ENCODE data around the gene STOML3. TPM values are rescaled to one million over a fixed set of nuclear protein-coding genes. Genes with fewer than 3 reads are reported as not detected.

Gene STOML3
- total RNA-seq, result not detected in 3 replicates

- DNase-seq (ENCODE audit: low spot score in 2 of 2, unreplicated experiment in 2 of 2), result no peak
- no peak for TF ChIP-seq CTCF (IDR thresholded peaks at IDR 0.05; ENCODE audit: unreplicated experiment)
- no peaks in the 10 kb centered on the region for H3K9me3 Mint-ChIP-seq
- no peak within 1 kb of the TSS for H3K4me3 Mint-ChIP-seq
- peaks cover 9% of the 10 kb centered on the region for H3K4me1 Mint-ChIP-seq
- no peaks in the 10 kb centered on the region for H3K27me3 Mint-ChIP-seq (ENCODE audit: low read depth)
- no peaks in the 10 kb centered on the region for H3K36me3 Mint-ChIP-seq
- H3K27ac Mint-ChIP-seq, result peak within 1 kb of the TSS; percentile 40
These were observed at the start of gene STOML3 for GRCh38 chr13:38990693-38991092. STOML3 (minus strand) TSS chr13:38990831; CDS start chr13:38990721, 110 bp downstream.

- Mint-ChIP-seq H3K27me3 (ENCODE audit: low read depth) (no peaks in the 10 kb centered on the region), H3K4me3 (peak overlapping the region; percentile 20)
These were observed 49.6 kb upstream of the STOML3 start for GRCh38 chr13:39040206-39040605.

GRCh38 chr13:39039041-39039440, 48.4 kb upstream of the STOML3 start:
- H3K27me3 Mint-ChIP-seq (ENCODE audit: low read depth), result no peaks in the 10 kb centered on the region
- no peak for TF ChIP-seq CTCF (IDR thresholded peaks at IDR 0.05; ENCODE audit: unreplicated experiment)
- H3K27ac Mint-ChIP-seq, result peak overlapping the region; percentile 98
- H3K36me3 Mint-ChIP-seq, result peaks cover 3% of the 10 kb centered on the region
- H3K4me1 Mint-ChIP-seq, result peaks cover 47% of the 10 kb centered on the region
- peak overlapping the region; percentile 97 for H3K4me3 Mint-ChIP-seq
- DNase-seq (ENCODE audit: low spot score in 2 of 2, unreplicated experiment in 2 of 2), result no peak
- H3K9me3 Mint-ChIP-seq, result no peaks in the 10 kb centered on the region

More at GRCh38 chr13:39040206-39040605, 49.6 kb upstream of the STOML3 start:
- H3K27ac Mint-ChIP-seq, result no peak overlapping the region
- peaks cover 37% of the 10 kb centered on the region for H3K4me1 Mint-ChIP-seq
- no peaks in the 10 kb centered on the region for H3K9me3 Mint-ChIP-seq
- peaks cover 10% of the 10 kb centered on the region for H3K36me3 Mint-ChIP-seq
- no peak for TF ChIP-seq CTCF (IDR thresholded peaks at IDR 0.05; ENCODE audit: unreplicated experiment)
- DNase-seq (ENCODE audit: low spot score in 2 of 2, unreplicated experiment in 2 of 2), result no peak

- DNase-seq (ENCODE audit: low spot score in 2 of 2, unreplicated experiment in 2 of 2), result no peak
- H3K27ac Mint-ChIP-seq, result peak overlapping the region; percentile 98
- H3K9me3 Mint-ChIP-seq, result no peaks in the 10 kb centered on the region
- H3K36me3 Mint-ChIP-seq, result peaks cover 3% of the 10 kb centered on the region
- TF ChIP-seq CTCF (IDR thresholded peaks at IDR 0.05; ENCODE audit: unreplicated experiment), result no peak
- peak overlapping the region; percentile 97 for H3K4me3 Mint-ChIP-seq
- H3K27me3 Mint-ChIP-seq (ENCODE audit: low read depth), result no peaks in the 10 kb centered on the region
- H3K4me1 Mint-ChIP-seq, result peaks cover 52% of the 10 kb centered on the region
These were observed 48.0 kb upstream of the STOML3 start for GRCh38 chr13:39038569-39039030.

GRCh38 chr13:39037880-39038568, 47.4 kb upstream of the STOML3 start, which contains the start of the genes NHLRC3 and PROSER1:
NHLRC3 (plus strand) TSS chr13:39038456; CDS start chr13:39038640, 184 bp downstream.
PROSER1 (minus strand) TSS chr13:39038089; CDS start chr13:39037242, 847 bp downstream.
- Mint-ChIP-seq H3K4me1 (peaks cover 52% of the 10 kb centered on the region), H3K27me3 (ENCODE audit: low read depth) (no peaks in the 10 kb centered on the region), H3K9me3 (no peaks in the 10 kb centered on the region), H3K4me3 (peak within 1 kb of the TSS; percentile 97), H3K36me3 (peaks cover 3% of the 10 kb centered on the region), H3K27ac (peak within 1 kb of the TSS; percentile 98)
- peak; percentile 66 to 80 for DNase-seq (ENCODE audit: low spot score in 2 of 2, unreplicated experiment in 2 of 2)
- TF ChIP-seq CTCF (IDR thresholded peaks at IDR 0.05; ENCODE audit: unreplicated experiment), result peak; percentile 12
